H1 (cell line): ENCODE measurements around the gene H1-8. TPM values are rescaled to one million over a fixed set of nuclear protein-coding genes. Genes with fewer than 3 reads are reported as not detected.

Source experiments
- EZH2 ChIP-seq: fragments of 200-600 bp; sonication (generic); IDR thresholded peaks from 2 replicates; pipeline ENCODE4 v1.7.1; 2012; ENCODE audit warnings: low read depth, mild to moderate bottlenecking, moderate library complexity, low read length, inconsistent platforms; ENCODE audit not compliant: severe bottlenecking
- polyA plus RNA-seq, 7 experiments: library from polyadenylated mRNA; depleted of rRNA in 3 of 7; stranded (reverse) in 5 of 7; unstranded in 2 of 7; fragments of >200 nt in 5 of 7; fragments of 200-250 nt in 2 of 7; gene quantifications; 1 replicate in 5 of 7; 2 replicates in 1 of 7; 4 replicates in 1 of 7; pipeline versions ENCODE4 v1.2.1 to v1.2.3, GENCODE V29; 2011 to 2013; ENCODE audit warnings: missing spikeins in 2 of 7, mixed read lengths in 2 of 7
- total RNA-seq: library from RNA; stranded (reverse); fragmentation: NEBNext Ultra II Directional; extraction: Animal tissue kit (Norgen Biotek cat#: 25700); gene quantifications from 2 replicates; pipeline ENCODE4 v1.2.1, GENCODE V29; 2021
- TF ChIP-seq, protein P1 (sequence below): fragments of 300-600 bp; sonication (generic); IDR thresholded peaks from 2 replicates; pipeline ENCODE4 v1.7.1; 2012; ENCODE audit warnings: low read length, moderate library complexity, mild to moderate bottlenecking, inconsistent platforms; ENCODE audit not compliant: insufficient replicate concordance

H1-8 gene
- total and polyA plus RNA-seq, 2 of the 8 experiments (the other 6 are each of a cell fraction or from before 2014, with no cell fraction given): not detected

DNA sequence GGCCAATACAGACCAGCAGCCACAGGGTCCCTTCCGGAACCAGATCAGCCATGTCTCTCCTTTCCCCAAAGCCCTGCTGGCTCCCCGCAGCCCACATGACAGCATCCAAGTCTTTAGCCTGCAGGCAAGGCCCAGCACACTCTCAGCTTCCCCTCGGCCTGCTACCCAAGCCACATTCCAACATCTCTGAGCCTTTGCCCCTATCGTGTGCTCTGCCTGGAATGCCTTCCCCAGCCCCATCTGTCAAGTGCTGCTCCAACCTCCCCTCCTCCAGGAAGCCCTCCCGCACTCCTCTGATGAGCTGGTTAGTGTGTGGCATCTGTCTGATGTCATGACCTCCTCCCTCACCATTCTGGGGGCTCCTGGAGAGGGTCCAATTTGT lies 55.0 kb downstream of the H1-8 start (continued):
- TF ChIP-seq, protein P1, sequence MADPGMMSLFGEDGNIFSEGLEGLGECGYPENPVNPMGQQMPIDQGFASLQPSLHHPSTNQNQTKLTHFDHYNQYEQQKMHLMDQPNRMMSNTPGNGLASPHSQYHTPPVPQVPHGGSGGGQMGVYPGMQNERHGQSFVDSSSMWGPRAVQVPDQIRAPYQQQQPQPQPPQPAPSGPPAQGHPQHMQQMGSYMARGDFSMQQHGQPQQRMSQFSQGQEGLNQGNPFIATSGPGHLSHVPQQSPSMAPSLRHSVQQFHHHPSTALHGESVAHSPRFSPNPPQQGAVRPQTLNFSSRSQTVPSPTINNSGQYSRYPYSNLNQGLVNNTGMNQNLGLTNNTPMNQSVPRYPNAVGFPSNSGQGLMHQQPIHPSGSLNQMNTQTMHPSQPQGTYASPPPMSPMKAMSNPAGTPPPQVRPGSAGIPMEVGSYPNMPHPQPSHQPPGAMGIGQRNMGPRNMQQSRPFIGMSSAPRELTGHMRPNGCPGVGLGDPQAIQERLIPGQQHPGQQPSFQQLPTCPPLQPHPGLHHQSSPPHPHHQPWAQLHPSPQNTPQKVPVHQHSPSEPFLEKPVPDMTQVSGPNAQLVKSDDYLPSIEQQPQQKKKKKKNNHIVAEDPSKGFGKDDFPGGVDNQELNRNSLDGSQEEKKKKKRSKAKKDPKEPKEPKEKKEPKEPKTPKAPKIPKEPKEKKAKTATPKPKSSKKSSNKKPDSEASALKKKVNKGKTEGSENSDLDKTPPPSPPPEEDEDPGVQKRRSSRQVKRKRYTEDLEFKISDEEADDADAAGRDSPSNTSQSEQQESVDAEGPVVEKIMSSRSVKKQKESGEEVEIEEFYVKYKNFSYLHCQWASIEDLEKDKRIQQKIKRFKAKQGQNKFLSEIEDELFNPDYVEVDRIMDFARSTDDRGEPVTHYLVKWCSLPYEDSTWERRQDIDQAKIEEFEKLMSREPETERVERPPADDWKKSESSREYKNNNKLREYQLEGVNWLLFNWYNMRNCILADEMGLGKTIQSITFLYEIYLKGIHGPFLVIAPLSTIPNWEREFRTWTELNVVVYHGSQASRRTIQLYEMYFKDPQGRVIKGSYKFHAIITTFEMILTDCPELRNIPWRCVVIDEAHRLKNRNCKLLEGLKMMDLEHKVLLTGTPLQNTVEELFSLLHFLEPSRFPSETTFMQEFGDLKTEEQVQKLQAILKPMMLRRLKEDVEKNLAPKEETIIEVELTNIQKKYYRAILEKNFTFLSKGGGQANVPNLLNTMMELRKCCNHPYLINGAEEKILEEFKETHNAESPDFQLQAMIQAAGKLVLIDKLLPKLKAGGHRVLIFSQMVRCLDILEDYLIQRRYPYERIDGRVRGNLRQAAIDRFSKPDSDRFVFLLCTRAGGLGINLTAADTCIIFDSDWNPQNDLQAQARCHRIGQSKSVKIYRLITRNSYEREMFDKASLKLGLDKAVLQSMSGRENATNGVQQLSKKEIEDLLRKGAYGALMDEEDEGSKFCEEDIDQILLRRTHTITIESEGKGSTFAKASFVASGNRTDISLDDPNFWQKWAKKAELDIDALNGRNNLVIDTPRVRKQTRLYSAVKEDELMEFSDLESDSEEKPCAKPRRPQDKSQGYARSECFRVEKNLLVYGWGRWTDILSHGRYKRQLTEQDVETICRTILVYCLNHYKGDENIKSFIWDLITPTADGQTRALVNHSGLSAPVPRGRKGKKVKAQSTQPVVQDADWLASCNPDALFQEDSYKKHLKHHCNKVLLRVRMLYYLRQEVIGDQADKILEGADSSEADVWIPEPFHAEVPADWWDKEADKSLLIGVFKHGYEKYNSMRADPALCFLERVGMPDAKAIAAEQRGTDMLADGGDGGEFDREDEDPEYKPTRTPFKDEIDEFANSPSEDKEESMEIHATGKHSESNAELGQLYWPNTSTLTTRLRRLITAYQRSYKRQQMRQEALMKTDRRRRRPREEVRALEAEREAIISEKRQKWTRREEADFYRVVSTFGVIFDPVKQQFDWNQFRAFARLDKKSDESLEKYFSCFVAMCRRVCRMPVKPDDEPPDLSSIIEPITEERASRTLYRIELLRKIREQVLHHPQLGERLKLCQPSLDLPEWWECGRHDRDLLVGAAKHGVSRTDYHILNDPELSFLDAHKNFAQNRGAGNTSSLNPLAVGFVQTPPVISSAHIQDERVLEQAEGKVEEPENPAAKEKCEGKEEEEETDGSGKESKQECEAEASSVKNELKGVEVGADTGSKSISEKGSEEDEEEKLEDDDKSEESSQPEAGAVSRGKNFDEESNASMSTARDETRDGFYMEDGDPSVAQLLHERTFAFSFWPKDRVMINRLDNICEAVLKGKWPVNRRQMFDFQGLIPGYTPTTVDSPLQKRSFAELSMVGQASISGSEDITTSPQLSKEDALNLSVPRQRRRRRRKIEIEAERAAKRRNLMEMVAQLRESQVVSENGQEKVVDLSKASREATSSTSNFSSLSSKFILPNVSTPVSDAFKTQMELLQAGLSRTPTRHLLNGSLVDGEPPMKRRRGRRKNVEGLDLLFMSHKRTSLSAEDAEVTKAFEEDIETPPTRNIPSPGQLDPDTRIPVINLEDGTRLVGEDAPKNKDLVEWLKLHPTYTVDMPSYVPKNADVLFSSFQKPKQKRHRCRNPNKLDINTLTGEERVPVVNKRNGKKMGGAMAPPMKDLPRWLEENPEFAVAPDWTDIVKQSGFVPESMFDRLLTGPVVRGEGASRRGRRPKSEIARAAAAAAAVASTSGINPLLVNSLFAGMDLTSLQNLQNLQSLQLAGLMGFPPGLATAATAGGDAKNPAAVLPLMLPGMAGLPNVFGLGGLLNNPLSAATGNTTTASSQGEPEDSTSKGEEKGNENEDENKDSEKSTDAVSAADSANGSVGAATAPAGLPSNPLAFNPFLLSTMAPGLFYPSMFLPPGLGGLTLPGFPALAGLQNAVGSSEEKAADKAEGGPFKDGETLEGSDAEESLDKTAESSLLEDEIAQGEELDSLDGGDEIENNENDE: no peak
- TF ChIP-seq EZH2: no peak
